ENCODE data around the gene KCNT2. TPM values are rescaled to one million over a fixed set of nuclear protein-coding genes. Genes with fewer than 3 reads are reported as not detected.

Gene KCNT2
- total RNA-seq, 2 experiments from 2014 or later = not detected

- DNase-seq (ENCODE audit: low spot score) = no peak
- POLR2A ChIA-PET = no interaction called here
- intact Hi-C loops (cut with micrococcal nuclease; ENCODE audit: unreplicated experiment) = no loop called here
These were observed 206.3 kb downstream of the KCNT2 start for GRCh38 chr1:196401891-196402290.

GRCh38 chr1:196401452-196401833, 206.8 kb downstream of the KCNT2 start:
- no TSS peak for BruUV-seq (replicated peaks)
- intact Hi-C loops (cut with micrococcal nuclease; ENCODE audit: unreplicated experiment) = no loop called here
- Histone ChIP-seq H4K20me1 (ENCODE audit: insufficient read depth, low read length) (no peaks in the 10 kb centered on the region), H3K79me2 (ENCODE audit: insufficient read depth, low read depth, low read length) (no peaks in the 10 kb centered on the region), H3K4me3 (ENCODE audit: low read depth, low read length, poor library complexity, severe bottlenecking) (no peak overlapping the region), H3K4me2 (ENCODE audit: low read length) (no peak overlapping the region), H3K27ac (ENCODE audit: low read depth, low read length, poor library complexity, severe bottlenecking) (no peak overlapping the region), H3K36me3 (ENCODE audit: insufficient read depth, low read length) (no peaks in the 10 kb centered on the region), H2AFZ (ENCODE audit: low read length) (no peak overlapping the region), H3K4me1 (ENCODE audit: insufficient read depth, low read length, poor library complexity, severe bottlenecking) (no peaks in the 10 kb centered on the region), H3K9me3 (ENCODE audit: low read length) (no peaks in the 10 kb centered on the region), H3K9me2 (ENCODE audit: insufficient read depth, low read length) (no peaks in the 10 kb centered on the region)
- CTCF ChIA-PET (ENCODE audit: unreplicated experiment) = no interaction called here
- TF ChIP-seq CTCF (conservative IDR thresholded peaks at IDR 0.05; ENCODE audit: low read length) = no peak
- POLR2A ChIA-PET = no interaction called here
- no peak for DNase-seq (ENCODE audit: low spot score)

More at GRCh38 chr1:196401891-196402290, 206.3 kb downstream of the KCNT2 start:
- no TSS peak for BruUV-seq (replicated peaks)
- H3K4me2 ChIP-seq (ENCODE audit: low read length) = no peak overlapping the region
- no peaks in the 10 kb centered on the region for H3K4me1 ChIP-seq (ENCODE audit: insufficient read depth, low read length, poor library complexity, severe bottlenecking)
- H3K79me2 ChIP-seq (ENCODE audit: insufficient read depth, low read depth, low read length) = no peaks in the 10 kb centered on the region
- no peak overlapping the region for H2AFZ ChIP-seq (ENCODE audit: low read length)
- H3K9me3 ChIP-seq (ENCODE audit: low read length) = no peaks in the 10 kb centered on the region
- H3K9me2 ChIP-seq (ENCODE audit: insufficient read depth, low read length) = no peaks in the 10 kb centered on the region
- no peaks in the 10 kb centered on the region for H4K20me1 ChIP-seq (ENCODE audit: insufficient read depth, low read length)
- H3K4me3 ChIP-seq (ENCODE audit: low read depth, low read length, poor library complexity, severe bottlenecking) = no peak overlapping the region
- H3K36me3 ChIP-seq (ENCODE audit: insufficient read depth, low read length) = no peaks in the 10 kb centered on the region
- CTCF ChIA-PET (ENCODE audit: unreplicated experiment) = no interaction called here
- TF ChIP-seq CTCF (conservative IDR thresholded peaks at IDR 0.05; ENCODE audit: low read length) (no peak), EZH2phosphoT487 (IDR thresholded peaks at IDR 0.05; ENCODE audit: borderline replicate concordance, low read depth, low read length) (no peak)
- no peak overlapping the region for H3K27ac ChIP-seq (ENCODE audit: low read depth, low read length, poor library complexity, severe bottlenecking)

- H4K20me1 ChIP-seq (ENCODE audit: insufficient read depth, low read length) = no peaks in the 10 kb centered on the region
- H3K9me2 ChIP-seq (ENCODE audit: insufficient read depth, low read length) = no peaks in the 10 kb centered on the region
- DNase-seq (ENCODE audit: low spot score) = no peak
- intact Hi-C loops (cut with micrococcal nuclease; ENCODE audit: unreplicated experiment) = no loop called here
- no peak overlapping the region for H3K27ac ChIP-seq (ENCODE audit: low read depth, low read length, poor library complexity, severe bottlenecking)
- H3K36me3 ChIP-seq (ENCODE audit: insufficient read depth, low read length) = no peaks in the 10 kb centered on the region
- TF ChIP-seq EZH2phosphoT487 (IDR thresholded peaks at IDR 0.05; ENCODE audit: borderline replicate concordance, low read depth, low read length) = no peak
- no peak for TF ChIP-seq CTCF (conservative IDR thresholded peaks at IDR 0.05; ENCODE audit: low read length)
- no peak overlapping the region for H3K4me3 ChIP-seq (ENCODE audit: low read depth, low read length, poor library complexity, severe bottlenecking)
- H3K9me3 ChIP-seq (ENCODE audit: low read length) = no peaks in the 10 kb centered on the region
- H3K4me1 ChIP-seq (ENCODE audit: insufficient read depth, low read length, poor library complexity, severe bottlenecking) = no peaks in the 10 kb centered on the region
- BruUV-seq (replicated peaks) = no TSS peak
- no peak overlapping the region for H3K4me2 ChIP-seq (ENCODE audit: low read length)
- POLR2A ChIA-PET = no interaction called here
- CTCF ChIA-PET (ENCODE audit: unreplicated experiment) = no interaction called here
- H3K79me2 ChIP-seq (ENCODE audit: insufficient read depth, low read depth, low read length) = no peaks in the 10 kb centered on the region
- H2AFZ ChIP-seq (ENCODE audit: low read length) = no peak overlapping the region
These were observed 207.5 kb downstream of the KCNT2 start for GRCh38 chr1:196400478-196401451.
